Hepatocyte (in vitro differentiated cells): Measurements from ENCODE around the gene CCN5. TPM values are rescaled to one million over a fixed set of nuclear protein-coding genes. Genes with fewer than 3 reads are reported as not detected.

Source experiments
- DNase-seq: peaks from one replicate; pipeline ENCODE4 v3.0.0-alpha.2; 2016; ENCODE audit warnings: low spot score
- H2AFZ ChIP-seq: fragments of 200-600 bp; sonication (generic); 2 replicates; pipeline ENCODE4 v1.6.0; 2016; ENCODE audit warnings: antibody characterized with exemption, mild to moderate bottlenecking
- H3K27ac ChIP-seq: fragments of 200-600 bp; sonication (generic); 2 replicates; pipeline ENCODE4 v1.5.1; 2016; ENCODE audit warnings: mild to moderate bottlenecking
- H3K27me3 ChIP-seq: fragments of 200-600 bp; sonication (generic); 2 replicates; pipeline ENCODE4 v1.6.1; 2016
- H3K36me3 ChIP-seq: fragments of 200-600 bp; sonication (generic); replicated peaks from 2 replicates; pipeline ENCODE4 v1.5.1; 2016; ENCODE audit warnings: low read depth; ENCODE audit not compliant: insufficient read depth
- H3K4me1 ChIP-seq: fragments of 200-600 bp; sonication (generic); 2 replicates; pipeline ENCODE4 v1.5.1; 2016; ENCODE audit warnings: mild to moderate bottlenecking, moderate library complexity; ENCODE audit not compliant: insufficient read depth
- H3K4me2 ChIP-seq: fragments of 200-600 bp; sonication (generic); 2 replicates; pipeline ENCODE4 v1.6.0; 2016
- H3K4me3 ChIP-seq: fragments of 200-600 bp; sonication (generic); 2 replicates; pipeline ENCODE4 v1.5.1; 2016; ENCODE audit warnings: mild to moderate bottlenecking
- H3K79me2 ChIP-seq: fragments of 200-600 bp; sonication (generic); 2 replicates; pipeline ENCODE4 v1.6.0; 2017; ENCODE audit warnings: mild to moderate bottlenecking
- H3K9me2 ChIP-seq: fragments of 200-600 bp; sonication (generic); replicated peaks from 2 replicates; pipeline ENCODE4 v1.6.0; 2017; ENCODE audit warnings: mild to moderate bottlenecking; ENCODE audit not compliant: insufficient read depth
- H3K9me3 ChIP-seq: fragments of 200-600 bp; sonication (generic); 2 replicates; pipeline ENCODE4 v1.5.1; 2016; ENCODE audit warnings: low read depth, mild to moderate bottlenecking
- H4K20me1 ChIP-seq: fragments of 200-600 bp; sonication (generic); 2 replicates; pipeline ENCODE4 v1.6.0; 2016; ENCODE audit warnings: mild to moderate bottlenecking; ENCODE audit not compliant: insufficient read depth, poor library complexity, severe bottlenecking
- EZH2 ChIP-seq: fragments of 200-600 bp; sonication (generic); IDR thresholded peaks from 2 replicates; pipeline ENCODE4 v1.6.1; 2016; ENCODE audit warnings: antibody characterized with exemption, mild to moderate bottlenecking, borderline replicate concordance
- EZH2phosphoT487 ChIP-seq: fragments of 200-600 bp; sonication (generic); IDR thresholded peaks from one replicate; pipeline ENCODE4 v1.6.1; 2018; ENCODE audit warnings: antibody characterized with exemption, mild to moderate bottlenecking, low read depth, moderate library complexity; ENCODE audit not compliant: unreplicated experiment, severe bottlenecking
- WGBS: methylation state at CpG from one replicate; pipeline ENCODE4 v1.1.6; 2016; ENCODE audit warnings: low lambda C conversion rate; ENCODE audit errors: missing lambda C conversion rate; 5-methylcytosine and 5-hydroxymethylcytosine counted together
- polyA plus RNA-seq: library from polyadenylated mRNA; unstranded; fragments of >200 nt; fragmentation: Nextera tagmentation; extraction: Ambion mirVana; gene quantifications from 2 replicates; pipeline ENCODE4 v1.2.1, GENCODE V29; 2016
- total RNA-seq: library from RNA; depleted of rRNA; stranded (reverse); fragments of >200 nt; gene quantifications from 2 replicates; pipeline ENCODE4 v1.2.3, GENCODE V29; 2014
- TF ChIP-seq, protein P1 (sequence below): fragments of 200-600 bp; sonication (generic); IDR thresholded peaks from 2 replicates; pipeline ENCODE4 v1.5.1; 2016; ENCODE audit warnings: antibody characterized with exemption, mild to moderate bottlenecking; ENCODE audit not compliant: poor library complexity

CCN5 gene
- total and polyA plus RNA-seq, 2 experiments from 2014 or later = 0.53 to 0.82 TPM

- Histone ChIP-seq H3K4me2 (no peak overlapping the region), H3K4me3 (no peak overlapping the region), H3K36me3 (no peaks in the 10 kb centered on the region), H2AFZ (no peak overlapping the region), H3K27ac (no peak overlapping the region), H3K27me3 (peaks cover 4% of the 10 kb centered on the region), H3K4me1 (peaks cover 10% of the 10 kb centered on the region), H3K9me3 (no peaks in the 10 kb centered on the region), H4K20me1 (no peaks in the 10 kb centered on the region), H3K9me2 (no peaks in the 10 kb centered on the region), H3K79me2 (no peaks in the 10 kb centered on the region)
- no peak for TF ChIP-seq EZH2
- no peak for TF ChIP-seq EZH2phosphoT487
- TF ChIP-seq, protein P1, sequence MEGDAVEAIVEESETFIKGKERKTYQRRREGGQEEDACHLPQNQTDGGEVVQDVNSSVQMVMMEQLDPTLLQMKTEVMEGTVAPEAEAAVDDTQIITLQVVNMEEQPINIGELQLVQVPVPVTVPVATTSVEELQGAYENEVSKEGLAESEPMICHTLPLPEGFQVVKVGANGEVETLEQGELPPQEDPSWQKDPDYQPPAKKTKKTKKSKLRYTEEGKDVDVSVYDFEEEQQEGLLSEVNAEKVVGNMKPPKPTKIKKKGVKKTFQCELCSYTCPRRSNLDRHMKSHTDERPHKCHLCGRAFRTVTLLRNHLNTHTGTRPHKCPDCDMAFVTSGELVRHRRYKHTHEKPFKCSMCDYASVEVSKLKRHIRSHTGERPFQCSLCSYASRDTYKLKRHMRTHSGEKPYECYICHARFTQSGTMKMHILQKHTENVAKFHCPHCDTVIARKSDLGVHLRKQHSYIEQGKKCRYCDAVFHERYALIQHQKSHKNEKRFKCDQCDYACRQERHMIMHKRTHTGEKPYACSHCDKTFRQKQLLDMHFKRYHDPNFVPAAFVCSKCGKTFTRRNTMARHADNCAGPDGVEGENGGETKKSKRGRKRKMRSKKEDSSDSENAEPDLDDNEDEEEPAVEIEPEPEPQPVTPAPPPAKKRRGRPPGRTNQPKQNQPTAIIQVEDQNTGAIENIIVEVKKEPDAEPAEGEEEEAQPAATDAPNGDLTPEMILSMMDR = no peak
- no peak for DNase-seq
- 88% methylated on average over 12 of the region's 12 CpGs for WGBS
Observed at GRCh38 chr20:44743916-44744655, 28.9 kb downstream of the CCN5 start.

GRCh38 chr20:44745122-44745597 is 30.0 kb downstream of the CCN5 start:
- no peak for DNase-seq
- Histone ChIP-seq H3K4me1 (peaks cover 10% of the 10 kb centered on the region), H3K9me3 (no peaks in the 10 kb centered on the region), H3K4me3 (no peak overlapping the region), H3K27ac (no peak overlapping the region), H2AFZ (peak overlapping the region; percentile 61), H4K20me1 (no peaks in the 10 kb centered on the region), H3K36me3 (no peaks in the 10 kb centered on the region), H3K9me2 (no peaks in the 10 kb centered on the region), H3K4me2 (peak overlapping the region; percentile 99), H3K79me2 (no peaks in the 10 kb centered on the region), H3K27me3 (peaks cover 4% of the 10 kb centered on the region)
- WGBS = 0% methylated on average over 1 of the region's 5 CpGs
- TF ChIP-seq EZH2phosphoT487 (no peak), EZH2 (no peak)
- TF ChIP-seq, protein P1 = no peak

GRCh38 chr20:44745598-44746366 is 30.6 kb downstream of the CCN5 start, which contains the start of gene KCNK15:
Gene KCNK15, plus strand, starts transcription at chr20:44745865. Its CDS starts 46 bp downstream, at chr20:44745911.
- Histone ChIP-seq H3K36me3 (no peaks in the 10 kb centered on the region), H3K4me3 (peak within 1 kb of the TSS; percentile 47), H3K9me3 (no peaks in the 10 kb centered on the region), H3K4me2 (peak within 1 kb of the TSS; percentile 99), H3K27me3 (peaks cover 4% of the 10 kb centered on the region), H3K4me1 (peaks cover 10% of the 10 kb centered on the region), H2AFZ (peak within 1 kb of the TSS; percentile 61), H3K79me2 (no peaks in the 10 kb centered on the region), H4K20me1 (no peaks in the 10 kb centered on the region), H3K27ac (no peak within 1 kb of the TSS), H3K9me2 (no peaks in the 10 kb centered on the region)
- TF ChIP-seq EZH2 (no peak), EZH2phosphoT487 (no peak)
- TF ChIP-seq, protein P1 = no peak
- peak; percentile 60 for DNase-seq
- WGBS = 4% methylated on average over 55 of the region's 81 CpGs
